HG03571 (cell line): ENCODE data around the gene RREB1.

Source experiments
- ATAC-seq: cut with Tn5 transposase; IDR thresholded peaks from one replicate; pipeline ENCODE4 v1.9.1; 2021; ENCODE audit not compliant: unreplicated experiment

RREB1 gene

GRCh38 chr6:7163661-7164071 is 55.9 kb downstream of the RREB1 start:
- no peak for ATAC-seq

- ATAC-seq = no peak
Measured at GRCh38 chr6:7164536-7165001, 56.8 kb downstream of the RREB1 start.

- no peak for ATAC-seq
Measured at GRCh38 chr6:7165002-7165889, 57.5 kb downstream of the RREB1 start.

DNA sequence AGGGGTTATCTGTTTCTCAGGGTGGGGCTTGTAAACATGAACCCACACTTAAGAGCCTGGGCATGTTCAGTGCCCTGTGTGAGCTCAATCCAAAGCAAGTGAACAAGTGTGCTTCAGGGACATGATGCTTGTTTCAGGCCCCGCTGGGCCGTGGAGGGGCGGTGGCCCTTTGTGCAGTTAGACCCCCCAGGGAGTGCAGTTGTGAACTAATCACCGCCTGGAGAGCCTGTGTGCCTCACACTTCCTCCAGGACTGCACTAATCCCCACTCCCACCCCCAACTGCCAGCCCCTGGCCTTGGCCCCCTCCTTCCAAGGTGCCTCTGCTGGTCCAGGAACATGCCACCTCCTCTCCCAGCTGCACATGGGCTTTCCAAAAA is 58.1 kb downstream of the RREB1 start:
- ATAC-seq = no peak

- no peak for ATAC-seq
Measured at GRCh38 chr6:7166410-7167293, 58.9 kb downstream of the RREB1 start.

- no peak for ATAC-seq
Measured at GRCh38 chr6:7169296-7169721, 61.5 kb downstream of the RREB1 start.

- no peak for ATAC-seq
Measured at GRCh38 chr6:7170117-7170732, 62.5 kb downstream of the RREB1 start.

DNA sequence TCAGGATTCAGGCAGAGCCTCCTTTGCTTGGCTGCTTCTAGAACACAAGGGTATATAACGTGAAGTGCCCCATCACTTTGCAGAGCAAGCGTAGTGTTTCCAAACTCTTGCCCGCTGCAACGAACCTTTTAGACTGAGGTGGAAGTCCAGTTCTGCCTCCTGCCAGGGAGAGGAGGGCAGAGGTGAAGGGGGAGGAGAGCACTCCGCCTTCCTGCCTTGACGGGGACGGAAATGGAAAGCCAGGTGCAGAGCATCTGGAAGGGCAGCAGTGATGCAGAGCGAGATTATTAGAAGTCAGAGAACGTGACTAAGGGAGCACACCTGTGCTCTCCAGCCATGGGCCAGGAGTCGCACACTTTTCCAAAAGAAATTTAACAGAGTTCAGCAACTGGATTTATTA is 63.4 kb downstream of the RREB1 start:
- no peak for ATAC-seq

DNA sequence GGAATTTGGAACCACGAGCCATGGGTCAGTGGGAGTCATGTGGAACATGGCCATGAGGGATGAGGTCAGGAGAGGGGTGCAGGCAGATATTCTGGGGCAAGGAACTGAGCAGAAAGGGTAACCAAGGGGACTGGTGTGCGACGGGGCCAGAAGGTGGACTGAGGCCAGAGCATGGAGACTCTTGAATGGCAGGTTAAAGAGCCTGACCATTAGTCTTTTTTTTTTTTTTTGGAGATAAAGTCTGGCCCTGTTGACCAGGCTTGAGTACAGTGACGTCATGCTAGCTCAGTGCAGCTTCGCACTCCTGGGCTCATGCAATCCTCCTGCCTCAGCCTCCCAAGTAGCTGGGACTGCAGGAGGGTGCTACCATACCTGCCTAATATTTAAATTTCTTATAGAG is 64.0 kb downstream of the RREB1 start:
- no peak for ATAC-seq

DNA sequence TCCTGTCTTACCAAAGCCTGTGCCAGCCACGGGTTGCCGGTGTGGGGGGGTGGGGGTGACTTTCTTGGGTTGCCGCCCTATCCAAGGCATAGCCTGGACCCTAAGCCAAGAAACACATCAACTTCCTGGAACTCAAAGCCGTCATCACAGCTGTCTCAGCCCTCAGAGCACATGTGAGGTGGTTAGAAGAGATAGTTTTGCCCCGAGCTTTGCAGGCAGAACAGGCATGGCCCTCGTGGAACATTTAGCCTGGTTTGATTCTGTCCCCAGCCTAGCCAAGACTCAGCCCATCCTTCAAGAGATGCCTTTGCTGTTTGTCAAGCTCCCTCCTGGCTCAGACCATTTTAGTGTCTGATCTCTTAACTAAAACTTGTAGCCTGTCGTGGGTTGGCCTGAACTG is 64.9 kb downstream of the RREB1 start:
- no peak for ATAC-seq

GRCh38 chr6:7173843-7174503 is 66.2 kb downstream of the RREB1 start:
- no peak for ATAC-seq

DNA sequence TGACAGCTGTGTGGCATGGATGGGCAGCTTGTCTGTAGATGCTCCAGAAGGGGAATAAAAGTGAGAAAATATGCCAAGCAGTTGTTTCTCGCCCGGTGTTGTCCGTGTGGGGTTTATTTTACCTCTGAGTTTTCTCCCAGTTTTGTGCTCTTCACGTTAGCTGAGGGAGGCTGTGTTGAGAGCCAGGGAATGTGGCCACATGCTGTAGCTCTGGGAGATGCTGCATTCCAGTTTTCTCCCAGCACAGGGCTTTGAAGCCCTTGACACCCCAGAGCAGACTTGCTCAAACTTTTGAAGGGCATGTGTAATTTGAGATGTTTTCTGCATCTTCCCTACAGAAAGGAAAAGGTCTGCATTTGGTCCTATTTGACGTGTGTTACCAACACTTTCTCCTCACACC is 67.7 kb downstream of the RREB1 start:
- no peak for ATAC-seq

DNA sequence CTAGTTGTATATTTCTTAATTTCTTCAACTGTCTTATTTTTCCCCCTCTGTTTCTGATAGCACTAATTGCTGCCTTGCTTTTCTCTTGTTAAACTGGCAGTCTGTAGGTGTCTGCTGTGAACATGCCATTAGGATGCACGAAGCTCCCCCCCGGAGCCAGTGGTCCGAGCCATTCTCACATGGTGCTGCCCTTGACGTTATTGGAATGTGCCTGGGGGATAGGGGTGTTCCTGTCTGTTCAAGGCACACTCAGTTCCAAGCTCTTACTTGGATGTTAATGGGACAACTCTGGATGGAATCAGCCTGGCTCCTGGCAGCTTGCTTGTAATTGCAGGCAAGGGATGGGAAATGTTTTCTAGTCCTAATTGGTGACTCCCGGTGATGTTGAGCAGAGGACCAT is 68.4 kb downstream of the RREB1 start:
- ATAC-seq = no peak

GRCh38 chr6:7178280-7178679 is 70.5 kb downstream of the RREB1 start:
- no peak for ATAC-seq

- no peak for ATAC-seq
Measured at GRCh38 chr6:7180751-7181150, 73.0 kb downstream of the RREB1 start.

DNA sequence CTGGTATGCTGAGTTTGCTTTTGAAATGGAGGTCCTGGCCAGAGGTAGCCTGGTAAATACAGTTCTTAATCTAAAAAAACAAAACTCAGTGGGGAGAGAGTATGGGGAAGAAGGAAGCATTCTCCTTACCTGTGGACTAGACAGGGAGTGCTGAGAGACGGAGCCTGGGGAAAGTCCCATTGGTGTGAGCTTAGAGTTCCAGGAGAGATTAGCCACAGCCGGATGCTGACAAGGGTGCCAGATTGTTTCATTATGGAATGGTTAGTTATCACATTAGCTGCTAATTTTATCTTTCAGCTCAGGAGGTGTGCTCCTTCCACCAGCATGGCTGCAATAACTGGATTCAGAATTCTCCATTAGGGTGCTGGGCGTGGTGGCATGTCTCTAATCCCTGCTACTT is 75.9 kb downstream of the RREB1 start:
- ATAC-seq = no peak

DNA sequence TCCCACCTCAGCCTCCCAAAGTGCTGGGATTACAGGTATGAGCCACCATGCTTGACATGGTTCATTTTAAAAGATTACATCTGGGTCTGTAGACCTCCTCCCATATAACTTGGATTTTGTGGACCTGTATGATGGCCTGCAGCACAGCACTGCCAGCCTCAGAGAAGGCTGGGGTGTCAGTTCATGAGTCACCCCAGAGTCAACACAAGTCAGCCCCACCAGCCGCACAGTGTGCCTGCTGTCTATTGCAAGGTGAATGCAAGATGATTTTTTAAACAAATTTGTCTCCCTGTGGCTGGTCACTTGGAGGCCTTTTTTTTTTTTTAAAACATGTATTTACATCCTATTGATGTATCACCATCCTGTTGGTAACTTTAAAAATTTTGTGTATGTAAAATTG is 76.7 kb downstream of the RREB1 start:
- no peak for ATAC-seq

GRCh38 chr6:7185561-7185960 is 77.8 kb downstream of the RREB1 start:
- no peak for ATAC-seq

GRCh38 chr6:7188492-7188891 is 80.7 kb downstream of the RREB1 start:
- peak; percentile 90 for ATAC-seq

- no peak for ATAC-seq
Measured at GRCh38 chr6:7189101-7189758, 81.5 kb downstream of the RREB1 start.
